ENCODE results near the gene GALNTL6.
"Not testable (repeated sequence)": the region's sequence is repeated elsewhere in the genome, so short reads cannot be mapped to it uniquely, and the experiment has no call there.

The GALNTL6 gene

DNA sequence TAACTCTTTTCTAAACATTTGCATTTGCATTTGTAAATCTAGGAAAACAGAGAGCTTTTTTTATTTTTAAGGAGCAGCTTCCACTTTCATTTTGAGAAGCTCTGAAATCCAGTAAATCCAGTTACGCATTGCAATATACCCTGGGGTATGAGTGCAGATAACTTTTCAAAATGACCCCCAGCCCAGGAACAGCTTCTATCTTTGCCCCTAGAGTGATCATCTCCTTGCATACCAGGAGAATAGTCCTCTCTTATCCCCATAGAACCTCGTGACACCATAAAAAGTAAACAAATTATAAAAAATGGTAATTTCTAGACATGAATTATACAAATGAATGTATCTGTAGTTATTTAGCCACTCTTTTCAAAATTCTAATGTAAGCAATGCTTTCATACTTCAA, 1063.2 kb downstream of the GALNTL6 start:
- H3K4me3 ChIP-seq (ENCODE audit: low read length) = no peak overlapping the region
- DNase-seq (ENCODE audit: low read depth) = no peak
- TF ChIP-seq CTCF (conservative IDR thresholded peaks at IDR 0.05; ENCODE audit: low read depth, low read length) = no peak

DNA sequence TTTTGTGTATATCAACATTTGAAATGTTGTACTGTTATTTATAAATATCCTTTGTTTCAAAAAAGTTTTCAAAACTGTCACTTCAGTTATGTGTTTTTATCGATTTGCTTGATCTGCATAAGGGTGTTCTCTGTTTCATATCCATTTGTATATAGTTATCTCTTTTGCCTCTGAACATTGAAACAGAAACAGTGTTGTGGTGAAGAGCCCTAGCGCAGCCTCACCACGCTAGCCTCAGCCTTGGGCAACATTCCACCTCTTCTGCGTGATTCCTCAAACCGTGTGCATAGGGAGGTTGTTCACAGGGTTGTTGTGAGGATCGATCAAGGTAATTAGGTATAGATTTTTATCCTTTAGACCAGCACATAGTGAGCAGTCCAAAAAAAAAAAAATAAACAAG, 1068.4 kb downstream of the GALNTL6 start:
- DNase-seq (ENCODE audit: low read depth) = no peak
- H3K4me3 ChIP-seq (ENCODE audit: low read length) = no peak overlapping the region
- TF ChIP-seq CTCF (conservative IDR thresholded peaks at IDR 0.05; ENCODE audit: low read depth, low read length) = no peak

- H3K4me3 ChIP-seq (ENCODE audit: low read length); DNase-seq (ENCODE audit: low read depth): not testable (repeated sequence)
Measured at GRCh38 chr4:172887358-172887757, 1074.2 kb downstream of the GALNTL6 start.

DNA sequence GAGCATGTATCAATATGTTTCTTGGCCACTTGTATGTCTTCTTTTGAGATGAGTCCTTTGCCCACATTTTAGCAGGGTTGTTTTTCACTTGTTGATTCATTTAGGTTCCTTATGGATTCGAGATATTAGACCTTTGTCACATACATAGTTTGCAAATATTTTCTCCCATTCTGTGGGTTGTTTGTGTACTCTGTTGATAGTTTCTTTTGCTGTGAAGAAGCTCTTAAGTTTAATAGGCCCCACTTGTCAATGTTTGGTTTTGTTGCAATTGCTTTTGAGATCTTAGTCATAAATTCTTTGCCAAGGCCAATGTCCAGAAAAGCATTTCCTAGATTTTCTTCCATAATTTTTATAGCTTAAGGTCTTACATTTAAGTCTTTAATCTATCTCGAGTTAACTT, 1074.8 kb downstream of the GALNTL6 start:
- DNase-seq (ENCODE audit: low read depth) = no peak
- TF ChIP-seq CTCF (conservative IDR thresholded peaks at IDR 0.05; ENCODE audit: low read depth, low read length) = no peak
- no peak overlapping the region for H3K4me3 ChIP-seq (ENCODE audit: low read length)

- TF ChIP-seq CTCF (conservative IDR thresholded peaks at IDR 0.05; ENCODE audit: low read depth, low read length) = peak; percentile 66
- no peak for DNase-seq (ENCODE audit: low read depth)
- H3K4me3 ChIP-seq (ENCODE audit: low read length) = no peak overlapping the region
Measured at GRCh38 chr4:172892300-172892699, 1079.1 kb downstream of the GALNTL6 start.

DNA sequence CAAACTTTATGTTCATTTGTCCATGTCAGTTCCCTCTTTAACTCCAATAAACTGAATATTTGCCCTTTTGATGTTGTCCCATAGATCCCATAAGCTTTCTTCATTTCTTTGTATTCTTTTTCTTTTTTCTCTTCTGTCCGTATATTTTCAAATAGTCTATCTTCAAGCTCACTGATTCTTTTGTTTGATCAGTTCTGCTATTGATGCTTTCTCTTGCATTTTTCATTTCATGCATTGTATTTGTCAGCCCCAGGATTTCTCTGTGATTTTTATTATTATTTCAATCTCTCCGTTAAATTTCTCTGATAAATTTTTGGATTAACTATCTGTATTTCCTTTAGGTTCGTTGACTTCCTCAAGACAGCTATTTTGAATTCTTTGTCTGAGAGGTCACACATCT, 1082.5 kb downstream of the GALNTL6 start:
- no peak overlapping the region for H3K4me3 ChIP-seq (ENCODE audit: low read length)
- TF ChIP-seq CTCF (conservative IDR thresholded peaks at IDR 0.05; ENCODE audit: low read depth, low read length) = no peak
- DNase-seq (ENCODE audit: low read depth) = no peak

- DNase-seq (ENCODE audit: low read depth) = no peak
Measured at GRCh38 chr4:172897046-172897445, 1083.8 kb downstream of the GALNTL6 start.

More at GRCh38 chr4:172897046-172897445, 1083.8 kb downstream of the GALNTL6 start:
- no peak for TF ChIP-seq CTCF (conservative IDR thresholded peaks at IDR 0.05; ENCODE audit: low read depth, low read length)
- H3K4me3 ChIP-seq (ENCODE audit: low read length) = no peak overlapping the region
